COLO668 (cell line): ENCODE measurements around the gene TAS1R1.
"Not testable (repeated sequence)": the region's sequence is repeated elsewhere in the genome, so short reads cannot be mapped to it uniquely, and the experiment has no call there.

Source experiments
- DNase-seq: peaks from one replicate; lab custom pipeline; 2025; ENCODE audit not compliant: unreplicated experiment; lab: John Stamatoyannopoulos, UW

Gene TAS1R1

DNA sequence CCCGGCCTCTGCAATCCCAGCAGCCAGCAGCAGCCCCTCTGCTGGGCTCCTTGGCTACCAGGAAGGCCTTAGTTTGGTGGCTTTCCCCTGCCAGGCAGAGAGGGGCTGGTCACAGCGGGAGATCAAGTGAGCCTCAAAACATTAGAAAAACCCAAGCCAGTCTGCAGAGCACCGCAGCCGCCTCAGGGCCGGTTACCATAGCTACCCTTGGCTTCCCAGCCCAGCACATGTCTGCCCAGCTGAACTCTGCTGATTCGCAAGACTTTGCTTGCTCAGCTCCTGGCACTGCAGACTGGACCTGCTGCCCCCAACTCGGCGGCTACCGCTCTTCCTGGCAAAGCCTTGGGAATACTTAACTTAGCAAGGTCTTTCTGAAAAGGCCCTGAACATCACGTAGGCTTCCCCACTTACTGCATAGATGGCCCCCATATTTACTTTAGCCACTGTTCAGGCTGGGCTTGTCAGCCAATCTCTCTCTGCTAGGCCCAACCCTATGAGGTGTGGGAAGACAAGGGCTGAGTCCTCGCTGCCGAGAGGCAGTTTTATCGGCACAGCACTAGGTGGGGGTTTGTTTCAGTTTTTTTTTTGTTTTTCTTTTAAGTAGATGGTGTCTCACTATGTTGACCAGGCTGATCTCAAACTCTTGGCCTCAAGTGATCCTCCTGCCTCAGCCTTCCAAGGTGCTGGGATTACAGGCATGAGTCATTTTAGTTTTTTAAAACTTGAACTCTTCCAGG, 35.0 kb upstream of the TAS1R1 start:
- DNase-seq: peak; percentile 80

DNA sequence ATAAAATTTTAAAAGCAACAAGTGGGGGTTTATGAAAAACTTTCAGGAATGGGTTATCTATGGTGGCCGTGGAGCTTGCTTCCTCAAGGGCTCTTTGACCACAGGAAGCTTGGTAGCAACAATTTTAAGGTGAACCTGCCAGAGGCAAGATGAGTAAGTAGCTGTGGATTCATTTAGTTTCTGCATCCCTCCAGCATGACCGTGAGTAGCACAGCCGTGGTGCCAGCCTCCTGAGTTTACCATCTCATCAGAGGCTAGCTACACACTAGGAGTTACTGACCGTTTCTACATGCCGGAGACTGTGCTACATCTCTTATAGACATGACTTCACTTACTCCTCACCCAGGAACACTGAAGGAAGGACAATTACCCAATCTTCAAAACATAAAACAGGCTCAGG, 33.6 kb upstream of the TAS1R1 start:
- DNase-seq: no peak

DNA sequence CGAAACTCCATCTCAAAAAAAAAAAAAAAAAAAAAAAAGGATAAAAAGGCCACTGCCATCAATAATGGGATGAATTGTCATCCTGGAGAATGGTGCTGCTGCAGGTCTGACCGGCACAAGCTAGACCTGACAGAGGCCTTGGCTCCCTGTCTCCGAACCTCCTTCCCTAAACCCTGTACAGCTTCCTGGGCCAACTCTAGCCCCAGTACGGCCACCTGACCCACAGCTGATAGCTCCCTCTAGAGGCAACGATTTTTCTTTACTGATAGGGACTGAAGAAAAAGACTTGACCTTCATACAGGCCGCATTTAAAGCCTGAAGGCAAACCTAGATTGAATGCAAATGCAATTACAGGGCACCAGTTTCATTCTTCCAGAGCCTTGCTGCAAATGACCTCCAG, 31.5 kb upstream of the TAS1R1 start:
- peak; percentile 37 for DNase-seq

DNA sequence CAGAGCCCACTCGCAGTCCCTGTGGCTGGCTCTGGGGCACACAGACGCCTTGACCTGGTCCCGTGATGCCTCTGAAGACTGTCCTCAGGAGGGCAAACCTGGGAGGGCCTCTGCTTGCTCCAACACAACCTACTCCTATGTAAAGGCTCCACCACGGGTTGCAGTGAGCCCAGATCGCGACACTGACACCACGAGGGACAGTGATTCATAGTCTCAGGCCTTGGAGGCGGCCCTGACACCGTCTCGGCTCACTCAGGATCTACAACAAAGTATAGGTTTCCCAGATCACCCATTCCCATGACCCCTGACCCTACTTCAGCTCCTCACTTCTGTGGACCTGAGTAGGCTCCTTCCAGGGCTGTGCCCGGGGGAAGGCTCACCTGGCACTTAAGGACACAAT, 28.8 kb upstream of the TAS1R1 start:
- no peak for DNase-seq

DNA sequence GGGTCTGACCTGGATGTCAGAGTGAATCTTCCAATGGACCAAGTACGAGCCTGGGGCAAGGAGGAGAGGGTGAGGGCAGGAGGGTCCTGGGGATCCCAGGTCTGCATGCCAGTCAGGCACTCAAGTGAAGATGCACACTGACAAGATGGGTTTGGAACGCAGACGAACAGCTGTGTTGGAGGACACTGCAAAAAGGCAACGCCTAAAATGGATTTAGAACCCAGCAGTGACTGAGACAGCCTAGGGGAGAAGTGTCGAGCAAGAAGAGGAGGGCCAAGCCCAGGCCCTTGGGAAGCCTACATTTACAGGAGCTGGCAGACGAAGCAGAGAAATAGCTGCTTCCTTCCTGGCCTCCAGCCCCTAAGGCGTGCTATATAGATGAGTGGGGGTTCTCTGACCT, 26.6 kb upstream of the TAS1R1 start:
- DNase-seq: no peak

DNA sequence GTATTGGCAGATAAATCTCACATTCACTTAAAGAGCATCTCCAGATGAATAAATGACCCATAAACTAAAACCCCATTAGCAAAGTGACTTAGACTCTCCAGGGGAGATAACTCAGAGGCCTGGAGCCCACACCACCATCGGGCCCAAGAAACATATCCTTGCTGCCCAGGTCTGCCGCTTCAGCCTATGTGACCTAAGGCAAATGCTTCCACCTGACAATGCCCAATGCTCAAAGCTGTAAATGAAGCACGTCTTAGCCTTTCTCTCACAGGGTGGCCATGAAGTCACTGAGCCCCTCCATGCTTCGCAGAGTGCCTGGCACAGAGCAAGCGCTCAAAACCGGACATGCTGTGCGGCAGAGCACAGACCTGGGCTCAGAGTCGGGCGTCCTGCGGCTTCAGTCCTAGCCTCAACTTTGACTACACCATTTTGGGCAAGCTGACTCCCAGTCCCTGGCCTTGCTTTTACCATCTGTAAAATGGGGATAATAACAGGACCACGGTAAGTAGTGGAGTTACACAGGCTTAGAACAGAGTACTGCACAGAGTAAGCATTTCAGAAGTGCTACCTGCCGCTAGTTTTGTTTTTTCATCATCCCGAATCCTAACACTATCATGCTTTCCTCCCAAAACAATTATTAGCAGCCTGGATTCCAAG, 24.5 kb upstream of the TAS1R1 start:
- DNase-seq: no peak

DNA sequence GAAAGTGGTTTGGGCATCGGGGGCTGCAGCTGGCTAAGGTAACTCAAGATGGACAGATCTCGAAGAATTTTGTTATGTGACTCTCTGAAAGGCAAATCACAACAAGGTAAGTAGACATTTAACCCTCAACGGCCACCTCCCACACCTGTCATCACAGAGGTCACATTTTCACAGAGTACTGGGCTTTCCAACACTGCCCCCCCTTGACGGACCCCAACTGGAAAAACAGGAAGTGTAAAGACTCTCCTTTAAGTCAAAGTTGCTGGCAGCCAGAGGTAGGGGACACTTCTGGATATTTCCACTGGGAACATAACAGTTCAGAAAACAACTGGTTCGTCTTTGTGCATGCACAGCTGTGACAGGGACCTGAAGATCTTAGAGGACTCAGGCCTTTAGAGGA, 23.1 kb upstream of the TAS1R1 start:
- DNase-seq: no peak

DNA sequence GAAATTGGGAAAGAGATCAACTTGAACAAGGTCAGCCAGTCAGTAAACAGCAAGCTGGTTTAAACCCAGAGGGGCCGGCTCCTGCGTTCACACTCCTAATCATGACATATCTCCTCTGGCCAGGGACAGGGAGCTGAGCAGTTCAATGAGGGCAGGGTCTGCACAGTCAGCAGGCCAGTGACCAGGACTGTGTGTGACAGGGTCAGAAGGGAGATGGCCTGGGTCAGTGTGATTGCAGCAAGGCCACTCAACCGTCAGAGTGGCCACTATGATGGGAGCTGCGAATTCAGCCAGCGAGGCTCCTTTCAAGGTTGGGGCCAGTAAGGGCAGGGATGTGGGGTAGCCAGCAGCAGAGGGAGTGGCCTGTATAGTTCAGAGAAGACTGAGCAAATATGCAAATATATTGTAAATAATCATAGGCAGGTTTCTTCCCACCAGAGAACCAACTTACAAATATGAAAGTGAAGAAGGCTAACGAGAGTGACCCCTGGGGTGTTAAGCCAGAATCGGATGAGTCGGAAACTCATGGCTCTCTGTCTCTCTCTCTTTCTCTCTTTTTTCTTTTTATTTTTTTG, 20.8 kb upstream of the TAS1R1 start:
- DNase-seq: no peak

DNA sequence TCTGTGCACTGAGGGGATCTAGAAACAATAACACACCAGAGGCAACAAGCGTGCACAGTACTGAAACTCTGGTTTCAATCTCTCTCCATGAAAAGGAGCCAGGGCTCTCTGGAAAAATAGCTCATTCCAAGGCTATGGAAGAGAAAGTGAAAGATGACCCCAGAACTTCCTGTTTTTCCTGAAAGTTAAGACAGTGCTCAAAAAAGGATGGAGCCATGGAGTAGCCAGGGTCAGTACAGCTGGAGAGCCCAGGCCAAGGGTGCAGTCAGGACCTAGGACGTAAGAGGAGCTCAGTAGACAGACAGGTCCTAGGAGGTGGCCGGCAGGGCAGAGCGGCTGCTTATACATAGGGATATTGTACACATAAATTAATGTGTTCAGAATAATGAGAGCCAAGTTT, 19.9 kb upstream of the TAS1R1 start:
- DNase-seq: no peak

DNA sequence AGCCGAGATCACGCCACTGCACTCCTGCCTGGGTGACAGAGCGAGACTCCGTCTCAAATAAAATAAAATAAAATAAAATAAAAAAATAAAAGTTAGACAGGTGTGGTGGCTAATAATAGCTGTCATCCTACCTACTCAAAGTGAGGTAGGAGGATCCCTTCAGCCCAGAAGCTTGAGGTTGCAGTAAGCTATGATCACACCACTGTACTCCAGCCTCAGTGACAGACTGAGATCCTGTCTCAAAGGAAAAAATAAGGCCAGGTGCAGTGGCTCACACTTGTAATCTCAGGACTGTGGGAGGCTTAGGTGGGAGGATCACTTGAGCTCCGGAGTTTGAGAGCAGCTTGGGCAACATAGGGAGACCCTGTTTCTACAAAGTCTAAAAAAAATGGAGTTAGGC, 18.8 kb upstream of the TAS1R1 start:
- DNase-seq: no peak

DNA sequence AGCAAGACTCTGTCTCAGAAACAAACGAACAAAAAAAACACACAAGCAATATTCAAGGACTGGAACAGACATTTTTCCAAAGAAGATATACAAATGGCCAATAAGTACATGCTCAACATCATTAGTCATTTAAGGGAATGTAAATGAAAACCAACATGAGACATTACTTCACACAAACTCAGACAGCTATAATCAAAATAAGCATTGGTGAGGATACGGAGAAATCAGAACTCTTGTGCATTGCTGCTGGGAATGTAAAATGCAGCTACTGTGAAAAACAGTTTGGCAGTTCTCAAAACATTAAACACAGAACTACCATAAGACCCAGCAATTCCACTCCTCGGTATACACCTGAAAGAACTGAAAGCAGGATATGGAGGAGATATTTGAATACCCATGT, 16.2 kb upstream of the TAS1R1 start:
- no peak for DNase-seq

DNA sequence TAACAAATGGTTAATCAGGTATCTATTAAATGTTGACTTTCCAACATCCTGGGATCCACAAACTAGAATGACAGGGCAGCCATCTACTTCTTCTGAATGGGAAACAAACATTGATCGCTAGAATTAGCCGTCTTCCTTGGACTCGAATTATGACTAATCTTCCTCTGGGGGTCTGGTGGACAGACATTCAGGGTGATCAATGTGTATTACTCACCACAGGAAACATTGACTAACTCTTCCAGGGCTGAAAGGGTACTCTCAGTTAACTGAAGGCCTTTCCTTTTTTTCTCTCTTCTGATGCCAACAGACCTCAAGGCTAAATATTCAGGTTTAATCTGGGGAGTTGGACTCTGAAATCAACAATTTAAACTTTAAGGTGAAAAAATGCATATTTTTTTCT, 10.3 kb upstream of the TAS1R1 start:
- DNase-seq: no peak

DNA sequence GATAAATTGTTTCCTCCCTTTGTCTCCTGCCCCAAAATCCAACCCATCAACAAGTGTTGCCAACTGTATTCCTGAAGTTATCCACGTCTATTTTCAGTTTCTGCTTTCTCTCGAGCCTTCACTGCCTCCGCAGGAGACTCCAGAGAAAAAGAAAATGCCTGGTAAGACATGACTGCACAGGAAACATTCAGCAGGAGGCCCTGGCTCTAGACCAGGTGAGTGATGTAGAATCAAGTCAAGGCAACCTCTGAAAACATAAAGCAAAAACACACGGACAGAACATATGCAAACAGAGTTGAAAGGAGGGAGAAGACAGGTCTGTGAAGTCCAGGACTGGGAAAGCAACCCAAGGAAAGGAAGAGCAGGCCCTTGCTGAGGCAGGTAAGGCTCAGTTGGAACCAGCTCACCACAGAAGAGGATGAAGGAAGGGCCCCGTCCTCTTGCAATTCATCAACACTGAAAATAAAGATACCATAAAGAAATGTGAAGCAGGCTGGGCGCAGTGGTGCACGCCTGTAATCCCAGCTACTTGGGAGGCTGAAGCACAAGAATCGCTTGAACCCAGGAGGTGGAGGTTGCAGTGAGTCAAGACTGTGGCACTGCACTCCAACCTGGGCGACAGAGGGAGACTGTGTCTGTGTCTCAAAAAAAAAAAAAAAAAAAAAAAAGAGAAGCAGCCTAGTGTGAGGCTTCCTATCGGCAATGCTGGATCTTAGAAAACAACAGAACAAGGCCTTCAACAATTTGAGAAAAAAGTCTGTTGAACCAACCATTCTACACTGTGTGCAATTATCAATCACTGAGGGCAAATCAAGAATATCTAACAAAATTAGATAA, 9.6 kb upstream of the TAS1R1 start:
- no peak for DNase-seq

DNA sequence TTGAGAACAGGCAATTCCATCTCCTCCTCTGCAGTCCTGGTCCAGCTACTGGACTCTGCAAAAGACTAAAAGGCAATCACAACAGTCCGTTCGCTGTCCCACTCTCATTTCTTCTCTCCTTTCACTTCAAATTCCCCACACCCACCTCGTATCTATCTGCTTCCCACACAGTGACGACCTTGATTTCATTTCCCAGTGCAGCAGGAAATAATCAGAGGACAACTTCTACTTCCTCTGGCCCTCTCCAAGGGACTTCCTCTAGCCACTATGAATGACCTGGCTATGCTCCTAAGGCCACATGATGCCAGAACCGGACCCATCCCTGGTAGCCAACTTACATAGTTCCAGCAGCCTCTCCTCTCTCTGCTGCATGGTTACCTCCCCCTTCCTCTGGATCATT, 8.8 kb upstream of the TAS1R1 start:
- DNase-seq: no peak

DNA sequence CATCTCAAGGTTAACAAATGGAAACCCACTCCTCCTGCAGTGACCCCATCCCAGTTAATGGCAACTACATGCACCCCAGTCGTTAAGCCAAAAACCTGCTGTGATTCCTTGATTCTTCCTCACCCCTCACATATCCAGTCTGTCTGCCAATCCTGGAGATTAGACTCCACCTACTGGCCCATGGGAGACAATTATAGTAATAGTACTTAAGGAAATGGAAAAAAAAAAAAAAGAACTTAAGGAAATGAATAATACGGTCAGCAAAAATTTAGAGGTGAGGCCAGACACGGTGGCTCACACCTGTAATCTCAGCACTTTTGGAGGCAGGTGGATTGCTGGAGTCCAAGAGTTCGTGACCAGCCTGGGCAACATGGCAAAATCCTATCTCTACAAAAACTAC, 7.8 kb upstream of the TAS1R1 start:
- DNase-seq: no peak

DNA sequence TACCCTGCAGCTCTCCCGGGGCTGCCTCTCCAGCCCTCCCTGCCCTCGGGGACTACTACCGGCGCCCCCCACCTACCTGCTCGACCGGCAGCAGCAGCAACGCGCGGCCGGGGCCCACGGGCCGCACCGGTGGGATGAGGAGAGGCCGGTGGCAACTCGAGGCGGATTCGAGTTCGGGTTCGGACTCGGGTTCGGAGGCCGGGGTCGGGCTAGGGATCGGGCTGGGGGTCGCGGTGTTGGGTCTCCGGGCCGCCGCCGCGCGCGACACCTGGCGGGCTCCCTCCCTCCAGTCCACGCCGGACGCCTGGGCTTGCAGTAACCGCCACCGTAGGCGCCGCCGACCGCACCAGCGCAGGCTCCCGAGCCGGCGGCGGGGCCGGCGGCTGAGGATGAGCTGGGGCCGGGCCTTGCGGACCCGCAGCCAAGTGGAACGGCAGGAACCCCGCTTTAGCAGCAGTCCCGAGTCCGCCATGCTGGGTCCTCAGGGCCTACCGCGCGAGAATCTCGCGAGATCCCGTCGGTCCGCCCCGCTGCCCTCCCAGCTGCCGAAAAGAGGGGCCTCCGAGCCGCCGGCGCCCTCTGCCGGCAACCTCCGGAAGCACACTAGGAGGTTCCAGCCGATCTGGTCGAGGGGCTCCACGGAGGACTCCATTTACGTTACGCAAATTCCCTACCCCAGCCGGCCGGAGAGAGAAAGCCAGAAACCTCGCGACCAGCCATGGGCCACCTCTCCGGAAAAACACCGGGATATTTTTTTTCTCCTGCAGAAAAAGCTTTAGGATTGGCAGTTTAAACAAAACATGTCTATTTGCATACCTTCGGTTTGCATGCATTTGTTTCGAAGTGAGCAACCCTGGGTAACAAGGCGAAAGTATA, 838 bp upstream of the TAS1R1 start, which contains the start of gene NOL9:
NOL9 (minus strand) TSS at position 483 of the 876 bp plus-strand sequence; CDS start at position 472, 11 bp downstream.
- peak; percentile 98 for DNase-seq

DNA sequence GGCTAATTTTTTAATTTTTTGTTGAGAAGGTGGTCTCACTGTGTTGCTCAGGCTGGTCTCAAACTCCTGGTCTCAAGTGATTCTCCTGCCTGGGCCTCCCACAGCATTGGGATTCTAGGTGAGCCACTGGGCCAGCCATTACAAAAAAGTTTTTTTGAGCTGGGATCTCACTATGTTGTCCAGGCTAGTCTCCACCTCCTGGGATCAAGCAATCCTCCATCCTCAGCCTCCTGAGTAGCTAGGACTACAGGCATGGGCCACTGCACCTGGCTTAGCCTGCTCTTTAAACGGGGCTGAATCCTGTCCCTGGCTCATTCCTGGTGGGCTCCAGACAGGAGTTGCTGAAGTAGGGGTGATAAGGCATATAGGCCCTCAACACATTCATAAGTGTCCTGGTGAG, 2.5 kb downstream of the TAS1R1 start:
- DNase-seq: no peak

DNA sequence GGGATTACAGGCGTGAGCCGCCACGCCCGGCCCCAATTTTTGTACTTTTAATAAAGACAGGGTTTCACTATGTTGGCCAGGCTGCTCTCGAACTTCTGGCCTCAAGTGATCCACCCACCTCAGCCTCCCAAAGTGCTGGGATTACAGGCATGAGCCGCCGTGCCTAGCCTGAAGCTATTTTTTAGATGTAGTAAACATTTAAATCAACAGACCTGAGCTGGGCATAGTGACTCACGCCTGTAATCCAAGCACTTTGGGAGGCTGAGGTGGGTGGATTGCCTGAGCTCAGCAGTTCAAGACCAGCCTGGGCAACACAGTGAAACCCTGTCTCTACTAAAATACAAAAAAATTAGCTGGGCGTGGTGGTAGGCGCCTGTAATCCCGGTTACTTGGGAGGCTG, 4.1 kb downstream of the TAS1R1 start:
- not testable (repeated sequence) for DNase-seq

DNA sequence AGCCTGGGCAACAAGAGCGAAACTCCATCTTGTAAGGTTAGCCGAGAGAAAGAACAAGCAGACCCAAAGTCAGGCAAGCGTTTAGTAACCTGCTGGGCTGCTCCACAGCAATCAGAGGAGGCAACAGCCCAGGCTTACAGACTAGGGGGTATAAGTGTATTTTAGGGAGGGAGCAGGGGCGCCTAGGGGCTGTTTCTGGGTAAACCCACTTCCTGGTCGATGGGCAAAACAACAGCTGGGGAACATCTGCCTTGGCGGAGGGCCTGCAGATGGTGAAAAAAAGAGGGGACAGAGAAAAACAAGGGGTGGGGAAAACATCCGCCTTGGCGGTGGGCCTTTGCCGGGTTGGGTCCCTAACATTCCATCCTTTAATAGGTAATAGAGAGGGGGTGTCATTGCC, 5.2 kb downstream of the TAS1R1 start:
- DNase-seq: no peak

DNA sequence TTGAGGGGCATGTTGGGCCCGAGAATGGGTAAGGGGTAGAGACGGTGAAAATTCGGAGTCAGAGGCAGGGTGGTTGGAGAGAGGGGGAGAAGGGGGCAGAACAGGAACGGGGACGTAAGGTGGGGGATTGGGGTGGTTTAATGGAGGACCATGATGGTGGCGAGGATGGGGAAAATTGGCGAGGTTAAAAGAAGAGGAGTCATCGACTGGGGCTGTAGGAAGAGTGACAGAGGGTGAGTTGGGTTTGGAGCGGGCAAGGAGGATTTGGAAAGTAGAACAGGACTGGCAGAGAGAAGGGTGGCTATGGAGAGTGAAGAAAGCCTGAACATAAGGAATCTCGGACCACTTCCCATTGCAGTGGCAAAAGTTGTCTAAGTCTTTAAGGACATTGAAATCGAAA, 13.9 kb downstream of the TAS1R1 start:
- DNase-seq: no peak

DNA sequence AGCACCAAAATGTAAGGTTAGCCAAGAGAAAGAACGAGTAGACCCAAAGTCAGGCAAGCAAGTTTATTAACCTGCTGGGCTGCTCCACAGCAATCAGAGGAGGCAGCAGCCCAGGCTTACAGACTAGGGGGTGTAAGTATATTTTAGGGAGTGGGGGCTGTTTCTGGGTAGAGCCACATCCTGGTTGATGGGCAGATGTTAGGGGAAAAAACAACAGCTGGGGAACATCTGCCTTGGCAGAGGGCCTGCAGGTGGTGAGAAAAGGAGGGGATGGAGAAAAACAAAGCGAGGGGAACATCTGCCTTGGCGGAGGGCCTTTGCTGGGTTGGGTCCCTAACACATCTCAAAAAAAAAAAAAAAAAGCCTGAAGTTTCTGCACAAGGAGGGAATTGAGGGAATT, 15.0 kb downstream of the TAS1R1 start:
- DNase-seq: no peak
